Cerebellar cortex (tissue), 1 donor: ENCODE measurements around the gene ADGRF1.

ENCODE experiments used
- DNase-seq: peaks from one replicate; pipeline ENCODE4 v3.0.0-alpha.2; 2015; ENCODE audit warnings: low spot score

Gene ADGRF1

DNA sequence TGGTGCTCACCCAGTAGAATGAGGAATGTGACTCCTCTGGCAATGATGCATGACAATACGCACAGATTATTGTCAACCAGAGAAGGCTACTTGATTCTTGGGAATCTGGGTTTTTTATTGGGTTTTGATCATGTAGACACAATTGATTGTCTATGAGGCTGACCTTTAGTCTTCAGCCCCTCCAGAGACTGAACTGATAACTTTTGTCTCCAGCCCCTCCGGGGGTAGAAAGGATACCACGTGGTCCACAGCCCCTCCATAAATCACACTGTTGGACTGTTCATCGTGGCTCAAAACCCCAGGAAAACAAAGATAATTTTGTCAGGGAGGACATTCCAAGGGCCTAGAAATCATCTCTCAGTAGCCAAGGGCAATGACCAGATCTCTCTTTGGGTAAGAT, 62.9 kb downstream of the ADGRF1 start:
- no peak for DNase-seq

DNA sequence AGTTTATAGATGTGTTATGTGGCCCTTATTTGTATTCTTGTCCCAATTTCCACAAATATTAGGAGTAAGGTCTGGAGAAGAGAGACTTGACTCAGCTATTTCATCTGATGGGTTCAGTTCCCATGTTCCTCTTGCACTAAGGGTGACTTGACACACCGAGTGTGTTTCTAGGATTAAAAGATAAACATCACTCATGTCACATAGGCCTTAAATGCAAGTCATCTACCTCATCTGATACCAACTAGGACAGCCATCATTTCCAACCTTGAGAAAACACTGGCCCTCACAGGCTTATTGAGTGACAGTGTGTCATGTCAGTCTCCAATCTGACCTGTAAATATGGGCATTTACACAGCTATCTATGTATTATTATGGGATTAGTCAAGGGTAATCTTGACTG, 67.3 kb downstream of the ADGRF1 start:
- no peak for DNase-seq

DNA sequence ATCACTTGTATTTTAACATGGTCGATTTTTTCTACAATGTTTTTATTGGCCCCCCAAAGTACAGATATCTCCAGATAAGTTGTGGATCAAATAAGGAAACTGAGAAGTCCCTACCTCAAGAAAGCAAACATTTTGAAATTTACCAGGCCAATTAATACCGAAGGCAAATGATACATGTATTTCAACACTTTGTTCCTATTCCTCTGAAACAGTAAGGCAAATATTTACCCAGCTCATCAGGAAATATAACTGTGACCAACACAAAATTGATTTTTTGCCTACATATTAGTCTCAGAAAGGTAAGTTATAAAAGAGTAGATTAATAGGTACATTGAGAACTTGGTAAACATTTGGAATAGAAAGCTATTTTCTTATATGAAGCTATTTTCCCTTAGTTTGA, 69.1 kb downstream of the ADGRF1 start:
- no peak for DNase-seq

DNA sequence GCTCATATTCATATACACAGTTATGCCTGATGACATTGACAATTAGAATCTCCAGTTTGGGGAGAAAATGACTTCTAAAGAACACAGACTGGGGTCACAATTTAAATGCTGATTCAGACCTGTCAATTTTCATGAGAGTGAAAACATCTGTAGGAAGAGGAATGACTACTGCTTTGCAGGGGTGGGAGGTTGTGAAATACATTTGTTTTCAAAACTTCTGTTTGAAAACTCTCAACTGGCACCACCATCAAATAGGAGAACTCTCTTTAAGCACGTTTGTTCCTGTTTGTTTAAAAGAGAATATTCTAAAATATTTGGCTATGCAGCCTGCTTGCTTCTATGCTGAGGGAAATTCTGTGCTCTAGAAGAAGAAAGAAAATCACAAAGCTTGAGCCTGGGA, 69.6 kb downstream of the ADGRF1 start:
- no peak for DNase-seq

DNA sequence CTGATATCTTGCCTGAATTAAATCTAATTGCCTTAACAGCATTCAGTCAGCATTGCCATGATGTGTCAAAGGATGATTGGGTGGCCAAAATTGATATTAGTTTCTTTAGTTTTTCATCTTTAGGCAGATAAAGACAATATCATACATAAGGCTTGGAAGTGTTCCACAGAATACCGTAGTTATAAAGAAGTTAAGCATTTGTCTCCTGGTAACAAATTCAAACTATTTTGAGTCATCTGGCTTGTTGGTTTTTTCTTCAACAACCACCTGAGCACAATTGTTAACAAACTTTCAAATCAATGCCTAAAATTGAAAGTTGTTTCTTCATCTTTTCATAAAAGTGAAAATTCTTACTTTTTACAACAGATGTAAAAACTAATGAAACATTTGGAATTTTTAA, 72.9 kb downstream of the ADGRF1 start:
- DNase-seq = no peak

DNA sequence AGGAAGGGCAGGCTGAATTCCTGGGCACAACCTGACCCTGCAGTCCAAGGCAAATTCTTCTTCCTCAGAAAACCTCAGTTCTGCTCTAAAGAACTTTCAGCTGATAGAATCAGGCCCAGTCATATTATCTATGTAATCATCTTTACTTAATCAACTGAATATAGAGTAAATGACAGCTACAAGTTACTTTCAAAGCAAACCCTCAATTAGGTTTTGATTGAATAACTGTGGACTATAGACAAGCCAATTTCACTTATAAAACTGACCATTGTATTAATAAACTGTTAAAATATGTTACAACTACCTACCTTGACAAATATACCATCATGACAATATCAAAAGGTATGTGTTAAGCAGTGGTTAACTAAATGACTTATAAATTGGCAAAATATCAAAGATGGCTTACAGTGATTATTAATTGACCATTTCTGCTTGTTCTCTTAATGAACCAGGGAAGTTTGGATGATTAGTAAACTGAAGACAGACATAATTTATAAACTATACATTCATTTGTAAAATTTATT, 74.2 kb downstream of the ADGRF1 start:
- DNase-seq = no peak

DNA sequence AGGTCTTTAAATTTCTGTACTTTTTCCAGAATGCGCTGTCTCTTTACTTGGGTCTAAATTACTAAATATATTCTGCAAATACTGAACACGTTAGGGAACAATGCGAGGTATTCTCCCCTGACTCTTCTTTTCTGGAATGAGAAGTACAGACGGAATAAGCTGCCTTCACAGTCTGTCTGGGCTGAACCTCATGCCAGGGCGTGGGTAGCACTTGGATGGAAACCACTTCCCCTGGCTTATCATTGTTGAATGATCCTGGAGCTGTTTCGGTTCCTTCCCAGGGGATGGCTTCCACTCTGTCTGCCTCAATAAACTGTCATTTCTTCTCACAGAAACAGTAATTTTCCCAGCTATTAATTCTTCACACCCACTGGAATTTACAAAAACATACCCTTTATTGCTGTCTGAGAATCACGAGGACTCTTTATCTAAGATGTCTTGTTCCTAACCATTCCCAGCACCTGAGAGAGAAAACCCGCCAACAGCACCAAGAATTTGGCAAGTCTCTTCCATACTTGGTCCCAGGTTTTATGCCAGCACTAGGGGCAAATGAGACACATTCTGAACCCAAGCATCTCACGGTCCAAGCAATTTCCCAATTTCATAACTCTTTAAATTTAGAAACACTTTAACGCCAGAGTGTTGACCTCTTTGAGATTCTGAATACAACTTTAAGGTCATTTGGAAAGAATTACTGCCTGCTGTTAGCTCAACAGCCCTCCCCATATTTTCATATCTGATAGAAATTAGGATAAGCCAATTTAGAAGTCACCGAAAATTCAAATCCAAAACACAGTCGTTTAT, 77.2 kb downstream of the ADGRF1 start:
- DNase-seq = peak; percentile 5

DNA sequence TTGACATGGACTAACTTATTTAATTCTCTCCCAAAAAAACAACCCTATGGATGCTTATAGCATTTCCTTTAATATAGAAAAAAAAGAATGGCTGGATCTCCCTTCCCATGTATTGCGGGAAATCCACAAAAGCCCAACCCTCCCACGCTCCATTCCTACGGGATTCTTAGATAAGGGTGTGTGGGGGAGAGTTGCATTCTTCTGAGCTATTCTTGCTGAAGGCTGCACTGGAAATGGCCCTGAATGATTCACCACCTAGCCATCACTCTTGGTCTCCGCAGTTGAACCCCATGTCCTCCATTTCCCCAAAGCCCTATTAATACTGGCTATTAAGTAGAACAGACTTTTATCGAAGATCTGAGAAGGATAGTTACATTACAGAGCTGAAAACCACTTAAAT, 78.5 kb downstream of the ADGRF1 start:
- no peak for DNase-seq

DNA sequence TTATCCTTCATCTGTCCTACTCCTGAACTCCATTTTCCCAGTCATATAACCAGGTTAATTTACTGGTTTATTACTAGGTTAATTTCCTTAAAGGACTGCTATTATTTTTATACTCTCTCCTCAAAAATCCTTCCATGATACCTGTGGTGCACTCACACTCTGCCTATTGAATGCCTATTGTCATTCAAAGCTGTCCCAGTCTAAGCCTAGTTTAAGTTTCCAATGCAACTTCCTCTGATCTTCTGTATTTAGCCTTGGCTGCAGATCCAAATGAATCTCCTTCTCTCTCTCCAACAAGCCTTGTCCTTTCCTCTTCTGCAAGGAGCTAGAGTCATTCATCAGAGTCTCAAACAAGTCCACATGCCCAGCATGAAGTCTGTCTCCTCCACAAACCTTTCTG, 79.1 kb downstream of the ADGRF1 start:
- no peak for DNase-seq

DNA sequence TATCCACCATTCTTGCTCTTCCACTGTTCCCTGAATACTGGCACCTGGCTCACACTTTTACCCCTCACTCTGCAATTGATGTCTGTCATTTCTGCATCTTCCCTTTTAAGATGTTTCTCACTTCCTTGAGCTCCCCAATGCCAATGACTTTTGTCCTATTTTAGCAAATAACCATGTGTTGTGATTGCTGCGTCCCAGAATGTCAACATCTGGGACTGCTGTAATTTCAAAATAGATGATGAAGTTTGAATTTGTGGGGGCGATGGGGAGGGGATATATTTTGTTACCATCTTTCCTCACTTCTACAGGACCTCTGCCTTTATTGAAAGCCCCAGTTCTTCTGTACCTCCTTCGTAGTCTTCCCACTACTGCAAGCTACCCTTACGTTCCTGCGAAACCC, 80.4 kb downstream of the ADGRF1 start:
- DNase-seq = no peak

DNA sequence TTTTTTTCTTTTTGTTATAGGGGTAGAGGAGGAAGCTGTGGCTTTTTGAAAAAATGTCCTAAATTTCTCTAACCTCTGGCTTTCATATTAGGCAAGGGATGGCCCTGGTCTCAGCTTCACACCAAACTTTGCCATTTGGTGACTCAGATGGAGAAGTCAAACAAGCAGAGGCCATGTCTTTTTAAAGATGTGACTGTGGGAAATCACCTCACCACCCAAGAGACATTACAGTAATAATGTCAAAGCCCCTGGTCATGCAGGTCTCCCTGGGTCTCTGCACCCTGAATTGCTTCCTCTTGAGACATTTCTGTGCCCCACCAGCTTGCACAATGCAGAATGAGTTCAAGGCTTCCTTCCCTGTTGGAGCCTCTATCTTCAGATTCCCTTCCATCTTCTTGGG, 80.9 kb downstream of the ADGRF1 start:
- no peak for DNase-seq

DNA sequence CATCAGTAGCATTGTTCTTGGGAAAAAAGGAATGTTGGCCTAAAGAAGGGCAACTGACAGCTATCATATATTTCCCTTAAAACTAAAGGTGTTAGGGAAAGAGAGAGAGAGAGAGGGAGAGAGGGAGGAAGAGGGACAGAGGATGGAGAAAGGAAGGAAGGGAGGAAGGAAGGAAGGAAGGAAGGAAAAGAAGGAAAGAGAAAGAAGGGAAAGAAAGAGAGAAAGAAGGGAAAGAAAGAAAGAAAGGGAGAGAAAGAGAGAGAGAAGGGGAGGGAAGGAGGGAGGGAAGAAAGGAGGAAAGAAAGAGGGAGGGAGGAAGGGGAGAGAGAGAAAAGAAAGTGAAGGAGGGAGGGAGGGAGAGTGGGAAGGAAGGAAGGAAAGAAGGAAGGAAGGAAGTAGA, 82.7 kb downstream of the ADGRF1 start:
- no peak for DNase-seq

DNA sequence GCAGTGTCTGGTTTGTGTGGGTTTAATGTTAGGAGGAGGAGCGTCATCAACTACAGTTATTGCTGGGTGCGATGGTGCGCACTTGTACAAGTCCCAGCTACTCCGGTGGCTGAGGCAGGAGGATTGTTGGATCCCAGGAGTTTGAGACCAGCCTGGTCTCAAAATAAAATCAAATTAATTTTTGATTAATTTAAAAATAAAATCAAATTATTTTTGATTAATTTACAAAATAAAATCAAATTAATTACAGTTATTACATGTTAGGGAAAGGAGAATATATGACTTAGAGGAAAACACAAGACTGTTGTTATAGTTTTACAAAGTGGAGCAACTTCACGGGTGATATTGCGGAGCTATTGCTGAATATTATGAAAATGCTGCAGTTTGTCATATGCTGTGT, 85.7 kb downstream of the ADGRF1 start:
- DNase-seq = no peak

DNA sequence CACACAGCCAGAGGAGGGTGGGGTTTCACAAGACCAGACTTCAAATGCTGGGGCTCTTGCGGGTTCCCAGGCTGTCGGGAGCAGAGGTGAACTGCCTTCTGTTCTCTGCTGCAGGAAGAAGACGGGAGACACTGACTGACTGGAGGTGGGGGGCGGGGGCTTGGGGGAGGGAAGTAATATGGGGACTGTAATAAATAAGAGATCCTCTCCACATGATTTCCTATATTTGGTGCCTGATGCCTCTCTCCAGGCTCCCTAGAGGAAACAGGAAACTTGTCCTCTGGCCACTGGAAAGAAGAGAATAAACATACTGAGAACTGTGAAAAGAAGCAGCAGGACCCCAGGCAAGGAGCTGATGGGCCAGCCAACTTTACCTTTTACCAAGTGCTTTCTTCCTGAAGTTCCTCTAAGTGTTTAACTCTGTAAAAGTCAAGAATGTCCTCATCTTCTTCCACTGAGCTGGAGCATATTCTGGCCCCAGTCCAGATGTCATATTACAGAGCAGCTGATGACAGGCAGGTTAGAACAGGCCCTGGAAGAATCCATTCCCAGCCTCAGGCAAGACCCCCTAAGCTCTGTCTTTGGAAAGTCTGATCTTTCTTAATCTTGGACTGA, 87.2 kb downstream of the ADGRF1 start:
- DNase-seq = no peak

DNA sequence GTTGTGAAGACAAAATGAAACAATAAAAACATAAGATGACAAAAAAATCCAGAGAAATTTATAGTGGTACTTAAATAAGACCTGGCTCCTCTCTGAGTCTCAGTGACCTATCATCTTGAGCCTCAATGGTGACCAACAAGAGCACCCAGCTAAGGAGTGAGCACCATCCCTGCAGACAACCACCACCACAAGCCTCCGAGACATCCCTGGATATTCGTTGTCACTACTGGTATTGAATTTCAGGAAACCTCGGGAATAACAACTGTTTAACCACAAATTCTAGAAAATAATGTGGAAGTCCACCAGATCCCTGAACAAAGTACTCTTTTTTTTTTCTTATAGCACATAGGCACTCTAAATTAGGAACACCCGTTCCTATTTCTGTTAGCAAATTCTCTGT, 88.2 kb downstream of the ADGRF1 start:
- DNase-seq = no peak

DNA sequence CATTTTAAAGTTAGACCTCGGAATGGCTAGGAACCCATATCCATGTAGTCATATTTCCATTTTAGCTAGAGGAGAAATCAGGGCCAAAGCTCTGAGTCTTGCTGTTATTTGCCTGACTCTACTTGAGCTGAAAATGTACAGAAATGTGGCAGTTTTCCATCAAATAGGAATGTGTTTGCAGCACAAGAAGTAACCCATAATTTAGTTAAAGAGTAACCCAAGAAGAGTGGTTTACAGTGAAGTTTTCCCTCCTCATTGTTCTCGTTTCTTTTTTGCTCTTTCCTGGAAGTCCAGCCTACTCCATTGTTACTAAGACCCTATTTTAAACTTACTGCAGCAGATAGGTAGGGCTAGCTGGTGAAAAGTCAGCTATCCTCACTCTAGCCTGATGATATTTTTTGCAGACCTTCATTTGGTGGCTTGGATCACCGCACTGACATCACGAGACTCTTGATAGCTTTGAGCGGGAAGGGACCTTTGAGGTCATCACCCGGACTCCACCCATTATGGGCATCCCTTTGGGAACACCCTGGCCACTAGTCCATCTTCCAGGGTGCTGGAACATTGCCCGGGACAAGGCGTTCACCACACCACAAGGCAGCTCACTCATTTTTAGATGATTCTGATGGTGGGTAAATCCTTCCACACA, 92.4 kb downstream of the ADGRF1 start:
- no peak for DNase-seq

DNA sequence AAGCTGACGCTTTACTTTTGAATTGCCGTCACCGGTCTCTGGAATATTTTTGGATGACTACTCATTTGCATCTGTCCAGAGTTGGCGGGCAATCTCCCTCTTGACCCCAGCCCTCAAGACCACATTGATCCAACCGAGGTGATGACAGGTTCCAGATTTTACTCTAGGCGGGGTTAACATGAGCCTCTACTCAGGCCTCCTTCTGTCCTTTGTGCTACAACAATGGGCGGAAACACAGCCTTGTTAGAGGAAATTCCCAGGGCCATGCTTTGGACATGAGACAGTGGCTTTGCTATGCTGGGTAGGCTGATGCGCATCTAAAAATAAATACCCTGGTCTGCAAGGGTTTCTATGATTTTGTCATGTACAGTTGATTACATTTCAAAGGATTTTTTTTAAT, 93.4 kb downstream of the ADGRF1 start:
- DNase-seq = no peak
